Measurements from ENCODE around the gene RPL10A. TPM values are rescaled to one million over a fixed set of nuclear protein-coding genes. Genes with fewer than 3 reads are reported as not detected.

RPL10A gene
- total and polyA plus RNA-seq, 2 of the 13 experiments (the other 11 are each of a cell fraction or from before 2014, with no cell fraction given) = 1,854 to 2,726 TPM

GRCh38 chr6:35497571-35498421, 29.6 kb downstream of the RPL10A start (continued):
- TF ChIP-seq SYNCRIP (IDR thresholded peaks at IDR 0.05; ENCODE audit: insufficient read depth, low read depth, low read length) (no peak), ZFP37 (CRISPR knock-in tag; IDR thresholded peaks at IDR 0.05; ENCODE audit: borderline replicate concordance) (peak; percentile 84; the same call in 1 of the 2 replicates), HOXA5 (CRISPR knock-in tag; IDR thresholded peaks at IDR 0.05) (peak; percentile 94), E2F1 (CRISPR knock-in tag; IDR thresholded peaks at IDR 0.05) (peak; percentile 51; the same call in 1 of the 2 replicates), ZNF282 (IDR thresholded peaks at IDR 0.05; ENCODE audit: partially characterized antibody) (no peak), HCFC1 (IDR thresholded peaks at IDR 0.05; ENCODE audit: low read depth, low read length) (no peak), SMARCE1 (IDR thresholded peaks at IDR 0.05; ENCODE audit: borderline replicate concordance) (no peak), ZNF44 (CRISPR knock-in tag; IDR thresholded peaks at IDR 0.05) (peak; percentile 78), ZNF597 (CRISPR knock-in tag; IDR thresholded peaks at IDR 0.05) (no peak), HES4 (CRISPR knock-in tag; IDR thresholded peaks at IDR 0.05; ENCODE audit: borderline replicate concordance) (peak; percentile 92; the same call in 1 of the 2 replicates), KAT7 (CRISPR knock-in tag; IDR thresholded peaks at IDR 0.05; ENCODE audit: borderline replicate concordance) (no peak), TFDP1 (CRISPR knock-in tag; IDR thresholded peaks at IDR 0.05; ENCODE audit: borderline replicate concordance) (peak; percentile 91; the same call in 1 of the 2 replicates), ZNF547 (CRISPR knock-in tag; IDR thresholded peaks at IDR 0.05) (peak; percentile 95), HOXA3 (CRISPR knock-in tag; IDR thresholded peaks at IDR 0.05) (peak; percentile 64; the same call in 1 of the 2 replicates), ZNF572 (CRISPR knock-in tag; IDR thresholded peaks at IDR 0.05) (0 out of 2 replicates have a peak, but pooled peaks have one; percentile 22), HOXA7 (CRISPR knock-in tag; IDR thresholded peaks at IDR 0.05) (0 out of 2 replicates have a peak, but pooled peaks have one; percentile 67), ZNF564 (CRISPR knock-in tag; IDR thresholded peaks at IDR 0.05) (peak; percentile 75; the same call in 1 of the 2 replicates), ZNF607 (CRISPR knock-in tag; IDR thresholded peaks at IDR 0.05; ENCODE audit: borderline replicate concordance) (peak; percentile 80; the same call in 1 of the 2 replicates), PAX8 (CRISPR knock-in tag; IDR thresholded peaks at IDR 0.05; ENCODE audit: borderline replicate concordance) (0 out of 2 replicates have a peak, but pooled peaks have one; percentile 55), KMT2A (CRISPR knock-in tag; IDR thresholded peaks at IDR 0.05) (peak; percentile 42; the same call in 1 of the 2 replicates), HNRNPLL (IDR thresholded peaks at IDR 0.05; ENCODE audit: low read depth, low read length, poor library complexity, severe bottlenecking) (no peak), ZNF784 (CRISPR knock-in tag; IDR thresholded peaks at IDR 0.05; ENCODE audit: borderline replicate concordance) (0 out of 2 replicates have a peak, but pooled peaks have one; percentile 63)
